Stimulated activated CD4-positive, alpha-beta T cell treated with anti-CD3 and anti-CD28 coated beads, Interleukin-1b, Interleukin-23, amount 100 ng/mL, for 1 hour (primary cell): ENCODE results near the gene NAV1.
"Not testable (repeated sequence)": the region's sequence is repeated elsewhere in the genome, so short reads cannot be mapped to it uniquely, and the experiment has no call there.

ENCODE experiments used
- DNase-seq, 2 donors: peaks; one replicate each; pipeline ENCODE4 v3.0.0-alpha.2; 2020; ENCODE audit warnings: low read depth in 2 of 2

The NAV1 gene

DNA sequence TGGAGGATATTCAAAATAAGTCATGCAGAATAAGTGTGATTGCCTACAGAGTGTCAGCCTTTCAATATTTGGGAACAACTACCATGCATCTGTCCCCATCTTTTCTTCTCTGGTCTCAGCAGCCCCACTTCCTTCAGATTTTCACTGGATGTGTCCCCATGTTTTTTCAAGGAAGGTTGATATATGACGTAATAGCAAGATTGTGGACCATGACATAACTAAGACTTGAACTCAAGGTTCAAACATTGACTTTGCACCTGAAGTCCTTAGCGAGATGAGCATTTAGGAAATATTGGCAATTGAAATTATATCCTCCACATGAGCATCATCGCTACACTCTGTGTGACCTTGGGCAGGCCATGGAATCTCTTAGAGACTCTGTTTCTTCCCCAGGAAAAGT lies 5.8 kb downstream of the NAV1 start:
- DNase-seq, result no peak

DNA sequence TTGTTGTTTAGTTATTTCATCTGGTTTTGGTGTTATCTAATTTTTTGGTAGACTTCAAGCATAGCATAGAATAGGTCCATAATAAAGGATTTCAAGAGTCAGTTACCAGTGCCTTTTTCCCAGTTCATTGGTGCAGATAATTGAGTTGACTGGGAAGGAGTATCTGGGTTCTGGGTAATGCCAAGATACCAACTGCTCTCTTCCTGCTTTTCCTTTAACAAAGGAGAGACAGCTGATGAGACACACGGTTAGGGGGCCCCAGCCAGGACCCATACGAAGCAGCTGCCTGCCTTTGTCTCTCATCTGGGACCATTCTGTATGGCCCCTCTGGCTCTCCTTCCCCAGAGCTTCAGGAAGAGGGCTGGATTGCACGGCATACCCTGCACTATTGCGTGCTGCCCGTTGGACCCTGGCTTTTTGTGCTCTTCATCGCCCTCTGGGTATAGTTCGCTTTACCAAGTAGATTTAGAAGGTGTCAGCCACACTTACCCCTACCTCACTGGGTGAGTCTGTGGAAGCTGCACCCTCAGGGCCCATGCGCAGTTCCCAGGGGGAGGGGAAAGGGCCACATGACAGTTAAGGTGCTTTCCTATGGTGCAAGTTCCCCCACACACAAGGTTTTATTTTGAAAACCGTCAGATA lies 7.0 kb downstream of the NAV1 start:
- no peak for DNase-seq

DNA sequence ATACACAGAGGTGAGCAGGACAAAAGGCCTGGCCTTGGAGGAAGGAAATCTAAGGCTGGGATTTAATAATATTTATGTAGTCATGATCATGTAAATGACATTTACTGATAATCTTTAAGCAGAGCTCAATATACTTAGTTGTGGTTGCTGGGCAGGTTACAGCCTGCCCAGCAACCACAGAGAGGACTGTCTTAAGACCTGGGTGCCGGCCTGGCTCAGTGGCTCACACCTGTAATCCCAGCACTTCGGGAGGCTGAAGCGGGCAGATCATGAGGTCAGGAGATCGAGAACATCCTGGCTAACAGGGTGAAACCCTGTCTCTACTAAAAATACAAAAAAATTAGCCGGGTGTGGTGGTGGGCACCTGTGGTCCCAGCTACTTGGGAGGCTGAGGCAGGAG lies 10.6 kb downstream of the NAV1 start:
- DNase-seq, result not testable (repeated sequence)

DNA sequence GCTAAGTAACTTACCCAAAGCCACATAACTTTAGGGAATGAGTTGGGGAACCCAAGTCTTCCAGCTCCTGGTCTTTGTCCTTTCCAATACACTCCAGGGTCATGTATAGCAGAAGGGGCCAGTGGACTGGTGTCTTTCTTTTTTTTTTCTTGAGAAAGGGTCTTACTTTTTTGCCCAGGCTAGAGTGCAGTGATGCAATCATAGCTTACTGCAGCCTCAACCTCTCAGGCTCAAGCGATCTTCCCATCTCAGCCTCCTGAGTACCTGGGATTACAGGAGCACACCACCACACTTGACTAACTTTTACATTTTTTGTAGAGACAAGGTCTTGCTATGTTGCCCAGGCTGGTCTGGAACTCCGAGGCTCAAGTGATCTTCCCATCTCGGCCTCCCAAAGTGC lies 12.2 kb downstream of the NAV1 start:
- DNase-seq, result no peak

DNA sequence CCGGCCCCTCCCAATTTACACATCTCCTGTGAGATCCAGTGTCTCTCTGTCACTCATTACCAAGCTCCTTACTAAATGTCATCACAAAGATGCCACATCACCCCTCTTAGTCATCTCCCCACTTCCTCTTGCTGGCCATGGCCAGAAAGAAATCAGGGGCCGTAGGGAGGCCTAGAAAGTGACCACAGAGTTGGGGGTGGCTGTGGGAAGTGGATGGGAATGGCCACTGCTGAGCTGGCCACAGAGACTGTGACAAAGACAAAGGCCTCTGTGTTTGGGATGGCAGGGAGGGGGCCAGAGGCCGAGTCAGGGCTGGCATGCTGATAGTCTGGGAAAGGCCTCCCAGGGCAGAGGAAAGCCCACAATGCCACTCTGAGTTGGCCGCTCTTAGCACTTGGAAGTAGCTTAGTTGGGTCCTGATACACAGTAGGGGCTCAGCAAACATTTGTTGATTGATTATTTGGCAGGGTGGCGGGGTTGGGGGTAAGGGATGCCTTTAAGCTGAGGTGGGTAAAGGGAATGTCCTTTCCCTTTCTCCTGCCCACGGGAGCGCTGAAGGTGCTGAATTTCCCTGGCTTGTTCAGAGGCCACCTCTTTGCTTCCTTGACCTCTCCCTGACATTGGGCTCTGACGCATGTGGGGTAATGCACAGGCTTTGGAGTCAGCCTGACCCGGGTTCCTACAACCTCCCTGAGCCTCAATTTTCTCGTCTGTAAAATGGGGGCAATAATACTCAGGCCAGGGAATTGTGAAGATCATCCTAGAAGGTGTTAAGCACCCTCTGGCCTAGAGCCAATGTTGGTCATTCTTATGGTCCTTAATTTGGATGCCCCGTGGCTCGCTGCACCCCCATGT lies 13.2 kb downstream of the NAV1 start:
- DNase-seq, result no peak

DNA sequence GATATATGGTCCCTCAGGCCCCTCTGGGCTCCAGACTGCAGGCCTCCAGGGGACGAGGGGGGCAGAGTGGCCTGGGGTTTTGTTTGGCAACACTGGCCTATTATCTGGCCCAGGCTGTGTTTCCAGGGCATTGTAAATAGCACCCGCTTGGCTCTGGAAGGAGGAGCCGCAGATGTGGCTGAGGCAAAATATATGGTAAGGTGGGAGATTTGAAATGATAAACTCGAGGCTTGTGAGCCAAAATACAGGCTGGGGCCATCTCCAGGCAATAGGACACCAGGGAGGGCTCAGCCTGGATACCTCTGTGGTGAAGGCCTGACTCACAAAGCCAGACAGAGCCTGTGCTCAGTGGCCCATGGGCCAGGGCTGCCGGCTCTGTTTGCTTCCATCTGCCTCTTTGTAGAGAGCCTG lies 14.0 kb downstream of the NAV1 start:
- no peak for DNase-seq

DNA sequence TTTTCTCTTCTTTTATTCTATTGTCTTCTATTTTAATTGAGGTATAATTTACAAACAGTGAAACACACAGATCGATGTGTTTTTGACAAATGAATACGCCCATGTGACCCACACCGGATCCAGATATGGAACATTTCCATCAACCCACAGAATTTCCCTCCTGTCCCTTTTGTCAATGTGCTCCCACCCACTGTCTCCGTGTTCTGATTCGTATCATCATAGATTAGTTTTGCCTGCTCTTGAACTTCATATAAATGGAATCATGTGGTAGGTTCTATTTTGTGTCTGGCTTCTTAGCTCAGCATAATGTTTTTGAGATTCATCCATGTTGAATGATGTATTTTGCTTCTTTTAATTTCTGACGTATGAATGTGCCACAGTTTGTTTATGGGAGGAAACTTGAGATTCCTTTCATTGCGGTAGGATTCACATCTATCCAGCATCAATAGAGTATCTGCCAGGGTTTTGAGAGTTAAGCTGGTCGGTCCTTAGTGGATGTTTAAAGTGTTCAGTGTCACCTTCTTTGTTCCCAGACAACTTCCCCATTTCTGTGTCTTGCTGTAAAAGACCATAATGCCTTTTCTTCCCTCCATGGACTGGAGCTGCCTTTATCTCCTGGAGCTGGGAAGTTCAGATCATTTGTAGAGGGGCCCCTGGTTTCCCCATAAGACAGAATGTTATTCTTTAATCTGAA lies 14.7 kb downstream of the NAV1 start:
- no peak for DNase-seq

DNA sequence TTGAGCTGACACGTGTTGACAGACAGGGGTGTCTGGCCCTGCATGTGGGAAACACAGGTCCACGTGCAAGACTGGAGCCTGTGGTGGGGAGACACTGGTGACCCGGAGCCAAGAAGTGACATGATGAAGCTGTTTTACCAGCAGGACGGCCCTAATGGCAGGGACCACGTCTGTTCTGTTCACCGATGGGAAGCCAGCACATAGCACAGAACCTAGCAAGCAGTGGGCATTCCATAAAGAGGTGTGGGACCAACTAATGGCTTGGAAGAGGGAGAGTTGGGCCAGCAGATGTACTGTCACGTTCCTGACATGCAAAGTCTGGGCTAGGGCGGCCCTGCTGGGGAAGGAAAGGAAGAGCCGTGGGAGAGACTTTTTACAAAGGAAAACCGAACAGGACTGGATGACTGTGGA lies 15.3 kb downstream of the NAV1 start:
- no peak for DNase-seq

DNA sequence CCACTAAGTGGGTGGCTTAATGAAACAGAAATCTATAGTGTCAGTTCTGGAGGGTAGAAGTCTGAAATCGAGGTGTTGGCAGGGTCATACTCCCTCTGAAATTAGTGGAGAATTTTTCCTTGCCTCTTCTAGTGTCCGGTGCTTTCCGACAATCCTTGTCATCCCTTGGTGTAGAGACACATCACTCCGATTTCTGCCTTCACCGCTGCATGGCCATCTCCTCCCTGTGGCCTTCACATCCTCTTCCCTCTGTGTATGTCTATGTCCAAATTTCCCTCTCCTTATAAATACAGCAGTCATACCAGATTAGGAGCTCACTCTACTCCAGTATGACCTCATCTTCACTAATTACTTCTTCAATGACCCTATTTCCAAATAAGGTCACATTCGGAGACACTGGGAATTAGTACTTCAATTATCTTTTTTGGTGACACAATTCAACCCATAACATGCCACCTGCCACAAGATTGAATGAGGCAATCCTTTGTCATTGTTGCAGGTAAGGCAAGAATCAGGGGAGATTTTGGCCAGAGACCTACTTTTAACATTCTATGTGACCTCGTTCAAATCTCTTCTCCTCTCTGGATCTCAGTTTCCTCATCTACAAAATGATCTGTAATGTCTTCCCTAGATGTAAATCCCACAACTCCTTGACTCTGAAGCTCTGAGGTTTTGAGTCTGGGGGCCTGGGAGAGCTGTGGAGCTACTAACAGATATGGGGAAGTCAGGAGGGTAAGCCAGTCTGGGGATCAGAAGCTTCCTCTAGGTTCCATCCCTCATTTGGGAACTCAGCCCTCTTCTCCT lies 16.1 kb downstream of the NAV1 start:
- DNase-seq, result no peak

DNA sequence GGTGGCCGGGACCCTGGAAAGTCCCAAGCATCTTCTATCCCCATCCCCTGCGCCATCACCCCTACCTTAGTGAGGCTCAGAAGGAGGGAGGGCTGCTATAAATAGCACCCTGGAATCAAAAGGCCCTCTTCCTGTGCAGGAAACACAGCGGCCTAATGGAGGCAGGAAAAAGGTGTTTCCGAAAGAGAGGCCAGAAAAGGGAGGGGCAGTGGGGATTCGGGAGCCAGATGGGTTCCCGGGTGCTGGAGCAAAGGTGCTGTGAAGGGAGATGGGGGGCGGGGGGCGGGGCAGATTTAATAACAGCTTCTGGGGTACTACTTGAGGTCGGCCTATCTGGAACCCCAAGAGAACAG lies 16.6 kb downstream of the NAV1 start:
- DNase-seq, result no peak

DNA sequence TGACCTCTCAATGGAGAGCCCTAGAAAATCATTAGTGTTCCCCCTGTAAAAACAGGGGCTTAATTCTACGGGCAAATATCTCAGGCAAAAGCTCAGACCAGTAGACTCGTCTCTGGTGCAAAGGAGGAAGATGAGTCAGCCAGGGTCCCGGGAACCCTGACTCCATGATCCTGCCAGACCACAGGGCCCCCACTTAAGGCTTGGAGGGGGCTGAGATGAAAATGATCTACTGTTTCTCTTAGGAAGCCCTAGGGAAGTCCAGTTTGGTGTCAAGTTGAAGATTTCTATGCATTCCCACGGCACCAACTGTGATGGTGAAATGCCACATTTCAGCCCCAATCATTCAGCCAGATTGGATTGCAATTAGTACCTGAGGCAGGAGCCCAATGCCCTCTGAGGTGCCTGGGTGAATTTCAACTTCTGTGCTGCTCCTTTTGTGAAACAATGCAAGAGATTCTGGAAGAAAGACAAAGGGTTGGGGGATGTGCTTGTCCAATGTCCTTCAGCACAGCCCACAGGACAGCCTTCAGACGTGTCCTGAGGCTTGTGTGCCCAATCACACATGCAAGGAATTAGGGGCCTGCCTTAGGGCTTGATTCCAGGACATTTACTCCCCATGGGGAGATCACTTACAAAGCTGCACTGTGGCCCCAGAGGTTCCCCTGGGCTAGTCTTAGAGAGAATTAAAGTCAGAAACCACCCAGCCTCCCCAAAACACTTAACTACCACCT lies 18.1 kb downstream of the NAV1 start:
- DNase-seq, result no peak

DNA sequence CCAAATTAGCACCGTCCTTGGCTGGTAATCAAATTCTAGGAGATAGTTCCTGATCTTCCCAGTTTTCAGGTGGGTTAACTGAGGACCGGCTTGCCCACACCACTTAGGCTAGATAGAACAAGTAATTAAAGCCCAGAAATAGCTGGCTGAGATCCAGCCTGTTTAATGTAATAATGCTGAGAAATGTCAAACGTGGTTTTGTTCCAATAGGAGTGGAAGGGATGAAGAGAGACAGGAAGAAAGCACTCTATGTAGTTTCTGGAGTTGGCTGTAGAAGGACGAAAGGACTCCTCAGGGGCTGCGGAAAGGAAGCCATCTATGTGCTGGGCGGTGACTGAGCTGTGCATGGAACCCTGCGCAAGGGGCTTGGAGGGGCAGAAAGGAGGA lies 18.6 kb downstream of the NAV1 start:
- DNase-seq, result no peak

DNA sequence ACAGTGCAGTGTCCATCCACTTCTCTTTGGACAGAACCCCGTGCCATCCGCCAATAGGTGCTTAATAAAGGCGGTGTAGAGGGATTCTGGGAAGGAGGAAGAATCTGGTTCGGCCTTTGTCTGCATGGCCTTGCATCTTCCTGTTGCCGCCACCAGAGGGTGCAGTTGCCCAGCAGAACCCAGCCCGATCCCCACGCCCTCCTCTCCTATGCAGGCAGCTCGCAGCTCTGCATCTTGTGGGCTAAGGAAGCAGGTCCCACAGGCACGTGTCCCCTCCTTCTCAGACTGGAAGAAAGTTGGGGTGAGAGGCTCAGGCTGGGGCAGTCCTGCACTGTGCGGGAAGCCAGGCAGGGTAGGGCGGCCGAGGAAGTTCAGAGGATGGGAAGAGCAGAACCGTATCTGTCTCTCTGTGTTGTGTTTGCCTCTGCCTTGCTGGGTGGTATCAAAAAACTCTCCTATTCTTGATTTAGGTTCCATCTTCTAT lies 20.8 kb downstream of the NAV1 start:
- DNase-seq, result peak; percentile 29 to 37

DNA sequence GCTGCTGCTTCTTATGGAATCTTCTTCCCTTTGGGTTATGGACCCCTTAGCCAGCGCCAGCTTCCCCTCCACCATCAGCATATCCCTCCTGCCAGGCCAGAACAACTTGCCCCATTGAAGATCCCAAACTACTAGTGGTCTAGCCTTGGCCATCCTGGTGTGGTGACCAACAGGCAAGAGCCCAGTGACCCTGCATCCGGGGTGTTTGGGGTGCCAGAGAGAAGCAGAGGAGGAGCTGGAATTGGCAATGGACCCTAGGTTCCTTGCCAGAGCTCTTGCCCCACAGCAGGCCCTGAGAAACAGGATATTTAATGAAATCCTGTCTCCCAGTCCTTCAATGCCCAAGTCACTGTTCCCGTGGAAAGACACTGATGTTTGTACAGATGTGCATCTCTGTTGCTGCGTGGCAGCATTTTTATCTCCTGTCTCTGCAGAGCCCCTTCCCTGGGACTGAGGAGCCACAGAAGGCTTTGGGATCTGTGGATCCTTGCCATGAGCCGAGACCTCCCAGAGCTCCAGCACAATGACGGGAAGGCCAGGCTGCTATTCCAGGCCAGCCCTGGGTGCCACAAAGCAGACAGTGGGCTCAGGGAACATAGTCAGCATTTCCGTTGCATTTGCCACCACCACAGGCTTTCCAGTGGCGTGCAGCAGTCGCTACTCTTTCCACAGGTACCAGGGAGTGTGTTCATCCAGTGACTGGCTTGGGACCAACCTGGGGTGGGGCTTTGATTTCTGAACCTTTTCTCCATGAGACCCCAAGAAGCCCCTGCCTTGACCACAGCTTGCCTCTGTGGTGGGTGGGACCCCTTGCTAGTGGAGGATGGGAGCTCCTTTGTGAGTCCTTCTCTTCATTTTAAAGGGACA lies 21.6 kb downstream of the NAV1 start:
- no peak for DNase-seq

DNA sequence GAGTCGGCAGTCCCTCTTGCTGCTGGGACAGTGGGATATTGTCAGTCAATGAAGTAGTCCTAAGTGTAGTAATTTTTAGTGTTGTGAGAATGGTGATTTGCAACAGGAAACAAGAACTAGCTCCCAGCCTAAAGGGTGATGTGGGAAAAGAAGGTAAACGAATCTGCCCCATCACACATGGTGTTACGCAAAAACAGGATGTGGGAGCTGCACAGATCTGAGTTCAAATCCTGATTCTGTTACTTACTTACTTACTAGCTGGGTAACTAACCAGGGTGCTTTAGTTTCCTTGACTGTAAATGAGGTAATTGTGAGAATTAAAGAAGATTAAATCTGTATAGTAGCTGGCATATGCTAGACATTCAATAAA lies 22.3 kb downstream of the NAV1 start:
- DNase-seq, result no peak

DNA sequence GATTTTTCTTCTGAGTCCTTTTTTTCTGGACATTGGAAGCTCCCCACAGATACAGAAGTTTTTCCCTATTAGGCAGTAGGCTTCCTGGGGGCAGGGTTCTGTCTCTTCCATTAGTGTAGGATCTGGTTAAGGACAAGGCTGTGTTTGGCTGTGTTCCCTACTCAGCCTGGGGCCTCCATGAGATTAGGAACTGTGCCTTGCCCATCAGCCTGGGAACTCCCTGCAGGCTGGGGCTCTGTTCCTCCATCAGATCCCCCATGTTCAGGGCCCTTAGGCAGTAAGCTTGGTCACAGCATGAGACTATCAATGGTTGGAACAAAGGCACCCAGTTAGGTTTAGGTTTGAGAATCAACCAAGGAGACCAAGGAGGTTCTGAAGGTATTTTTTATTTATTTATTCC lies 22.7 kb downstream of the NAV1 start:
- DNase-seq, result no peak

DNA sequence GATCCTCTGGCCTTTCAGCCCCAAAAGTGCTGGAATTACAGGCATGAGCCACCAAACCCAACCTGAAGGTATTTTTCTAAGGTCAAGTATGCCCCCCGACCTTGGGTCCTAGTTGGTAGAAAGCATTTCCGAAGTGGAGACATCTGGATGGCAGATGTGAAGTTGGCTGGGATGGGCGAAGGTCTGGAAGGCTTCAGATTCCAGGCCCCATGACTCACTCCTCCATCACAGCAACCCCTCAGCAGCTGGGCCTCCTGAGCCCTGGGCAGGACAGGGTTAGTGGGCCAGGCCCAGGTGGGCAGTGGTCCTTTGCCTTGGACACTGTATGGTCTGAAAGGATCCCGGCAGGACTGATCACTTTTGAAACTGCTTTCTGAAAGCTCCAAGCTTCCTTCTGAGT lies 23.3 kb downstream of the NAV1 start:
- DNase-seq, result no peak

DNA sequence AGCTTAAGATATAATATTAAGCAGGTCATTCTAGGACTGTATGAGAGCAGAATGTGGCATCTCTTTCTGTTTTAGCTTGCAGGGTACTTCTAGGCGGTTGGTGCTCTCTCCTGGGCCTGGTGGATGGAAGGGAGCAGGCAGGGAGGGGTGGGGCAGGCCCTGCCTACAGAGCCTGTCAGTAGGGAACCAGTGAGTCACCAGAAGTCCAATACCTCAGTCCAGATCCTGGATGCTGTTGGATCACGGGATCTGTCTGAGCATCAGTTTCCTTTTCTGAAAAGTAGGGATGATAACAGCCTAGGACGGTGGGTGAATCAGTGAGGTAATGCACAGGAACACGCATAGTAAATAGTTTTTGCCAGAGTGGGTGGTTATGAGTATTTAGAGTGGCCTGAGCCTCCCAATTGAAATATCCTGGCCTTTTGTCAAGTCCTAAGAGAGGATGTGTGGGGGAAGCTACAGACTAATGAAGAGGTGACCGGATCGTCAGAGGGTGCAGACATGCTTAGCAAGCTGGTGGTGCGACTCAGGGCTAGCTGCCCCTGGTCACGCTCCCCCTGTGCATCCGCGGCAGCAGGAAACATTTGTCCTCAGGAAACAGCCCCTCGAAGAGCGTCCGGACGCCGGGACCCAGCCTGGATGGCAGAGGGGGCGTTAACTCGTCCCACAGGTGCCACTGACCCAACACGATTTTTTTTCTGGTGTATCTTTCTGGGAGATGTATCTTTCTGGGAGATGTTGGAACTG lies 23.9 kb downstream of the NAV1 start:
- no peak for DNase-seq

DNA sequence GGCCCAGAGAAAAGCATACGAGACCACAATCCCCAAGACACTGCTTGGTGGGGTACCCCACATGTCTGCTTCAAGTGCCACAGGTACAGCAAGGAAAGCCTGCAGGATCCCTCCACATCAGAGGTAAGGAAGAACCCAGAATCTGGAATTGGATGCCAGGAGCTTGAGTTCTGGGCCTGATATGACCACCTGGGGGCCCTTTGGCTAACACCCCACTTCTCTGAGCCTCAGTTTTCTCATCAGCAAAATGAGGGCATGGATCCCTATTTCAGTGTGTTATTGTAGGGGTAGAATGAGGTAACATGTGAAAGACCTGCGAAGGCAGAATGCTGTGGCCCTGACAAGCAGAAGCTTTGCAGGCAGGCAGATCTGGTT lies 24.5 kb downstream of the NAV1 start:
- DNase-seq, result no peak

DNA sequence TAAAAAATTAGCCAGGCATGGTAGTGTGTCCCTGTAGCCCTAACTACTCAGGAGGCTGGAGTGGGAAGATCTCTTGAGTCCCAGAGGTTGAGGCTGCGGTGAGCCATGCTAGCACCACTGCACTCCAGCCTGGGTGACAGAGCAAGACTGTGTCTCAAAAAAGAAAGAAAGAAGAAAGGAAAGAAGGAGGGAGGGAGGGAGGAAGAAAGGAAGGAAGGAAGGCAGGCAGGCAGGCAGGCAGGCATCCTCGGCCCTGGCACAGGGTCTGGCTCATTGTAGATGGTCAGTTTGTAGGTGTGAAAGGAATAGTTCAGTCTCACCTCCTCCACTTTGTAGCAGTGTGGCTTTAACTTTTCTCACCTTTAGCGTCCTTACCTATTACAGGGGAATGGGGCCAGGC lies 25.0 kb downstream of the NAV1 start:
- no peak for DNase-seq
